DMS 273 treated with DMSO at 0.1 percent for 48 hours (cell line): ENCODE results near the gene CLMP.

ENCODE experiments used
- DNase-seq: peaks from one replicate; lab custom pipeline; 2025; lab: John Stamatoyannopoulos, UW

The CLMP gene

DNA sequence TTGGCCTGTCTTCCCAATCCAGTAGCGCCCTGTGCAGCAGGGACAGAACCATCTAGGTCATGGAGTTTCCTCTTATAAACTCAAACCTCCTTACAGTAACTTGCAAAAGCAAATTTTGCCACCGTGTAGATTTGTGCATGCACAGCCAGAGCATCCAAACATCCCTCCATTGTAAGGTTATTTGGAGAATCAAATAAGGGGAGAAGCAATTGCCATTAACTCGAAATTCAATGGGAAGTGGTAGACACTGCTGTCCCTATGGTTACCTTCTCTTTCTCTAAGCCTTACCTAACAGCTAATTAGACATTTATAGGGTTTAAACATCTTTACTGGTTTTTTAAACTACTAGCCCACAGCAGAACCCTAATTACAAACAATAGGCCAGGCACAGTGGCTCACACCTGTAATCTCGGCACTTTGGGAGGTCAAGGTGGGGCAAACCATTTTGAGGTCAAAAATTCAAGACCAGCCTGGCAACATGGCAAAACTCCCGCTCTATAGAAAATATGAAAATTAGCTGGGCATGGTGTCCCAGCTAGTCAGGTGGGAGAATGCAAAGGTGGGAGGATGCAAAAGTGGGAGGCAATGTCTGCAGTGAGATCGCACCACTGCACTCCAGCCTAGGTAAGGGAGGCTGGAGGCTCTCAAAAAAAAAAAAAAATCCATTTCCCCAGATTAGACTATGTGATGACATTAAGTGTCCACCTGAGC lies 139.7 kb downstream of the CLMP start:
- peak; percentile 38 for DNase-seq

- peak; percentile 71 for DNase-seq
Observed at GRCh38 chr11:123054301-123055065, 140.6 kb downstream of the CLMP start.

- no peak for DNase-seq
Observed at GRCh38 chr11:123052901-123053721, 141.9 kb downstream of the CLMP start.

DNA sequence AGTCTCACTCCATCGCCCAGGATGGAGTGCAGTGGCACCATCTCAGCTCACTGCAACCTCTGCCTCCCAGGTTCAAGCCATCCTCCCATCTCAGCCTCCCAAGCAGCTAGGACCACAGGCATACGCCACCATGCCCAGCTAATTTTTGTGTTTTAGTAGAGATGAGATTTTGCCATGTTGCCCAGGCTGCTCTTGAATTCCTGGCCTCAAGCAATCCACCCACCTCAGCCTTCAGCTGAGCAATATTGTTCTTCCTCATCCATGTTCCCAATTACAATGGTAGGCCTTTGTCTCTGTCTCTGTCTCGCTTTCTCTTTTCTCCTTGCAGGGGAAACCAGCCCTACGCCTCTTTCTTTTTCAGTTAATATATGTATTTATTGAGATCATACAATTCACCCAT lies 143.4 kb downstream of the CLMP start:
- no peak for DNase-seq

DNA sequence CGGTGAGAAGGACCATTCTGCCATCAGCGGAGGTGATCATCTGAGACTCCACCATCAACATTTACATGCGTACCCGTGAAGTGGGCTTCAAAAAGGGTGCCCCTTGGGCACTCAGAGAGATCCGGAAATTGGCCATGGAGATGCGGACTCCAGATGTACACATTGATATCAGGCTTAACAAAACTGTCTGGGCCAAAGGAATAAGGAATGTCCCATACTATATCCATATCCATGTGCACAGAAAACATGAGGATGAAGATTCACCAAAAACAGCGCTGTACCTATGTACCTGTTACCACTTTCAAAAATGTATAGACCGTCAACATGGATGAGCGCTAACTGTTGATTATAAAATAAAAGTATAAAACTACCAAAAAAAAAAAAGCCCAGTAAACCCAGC lies 143.9 kb downstream of the CLMP start:
- no peak for DNase-seq

DNA sequence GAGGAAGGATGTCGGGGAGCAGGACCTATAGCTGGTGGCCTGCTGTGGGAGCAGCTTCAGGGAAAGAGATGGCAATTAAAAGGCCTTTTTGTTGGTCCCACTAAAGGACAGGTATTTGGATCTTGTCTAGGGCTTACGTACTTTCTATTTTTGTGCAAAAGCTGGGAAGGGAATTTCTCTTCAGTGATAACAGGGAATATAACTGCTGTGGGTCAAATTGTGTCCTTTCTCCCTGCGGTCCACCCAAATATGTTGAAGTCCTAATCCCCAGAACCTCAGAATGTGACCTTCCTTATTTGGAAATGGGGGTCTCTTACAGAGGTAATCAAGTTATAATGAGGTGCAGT lies 147.1 kb downstream of the CLMP start:
- DNase-seq, result no peak

DNA sequence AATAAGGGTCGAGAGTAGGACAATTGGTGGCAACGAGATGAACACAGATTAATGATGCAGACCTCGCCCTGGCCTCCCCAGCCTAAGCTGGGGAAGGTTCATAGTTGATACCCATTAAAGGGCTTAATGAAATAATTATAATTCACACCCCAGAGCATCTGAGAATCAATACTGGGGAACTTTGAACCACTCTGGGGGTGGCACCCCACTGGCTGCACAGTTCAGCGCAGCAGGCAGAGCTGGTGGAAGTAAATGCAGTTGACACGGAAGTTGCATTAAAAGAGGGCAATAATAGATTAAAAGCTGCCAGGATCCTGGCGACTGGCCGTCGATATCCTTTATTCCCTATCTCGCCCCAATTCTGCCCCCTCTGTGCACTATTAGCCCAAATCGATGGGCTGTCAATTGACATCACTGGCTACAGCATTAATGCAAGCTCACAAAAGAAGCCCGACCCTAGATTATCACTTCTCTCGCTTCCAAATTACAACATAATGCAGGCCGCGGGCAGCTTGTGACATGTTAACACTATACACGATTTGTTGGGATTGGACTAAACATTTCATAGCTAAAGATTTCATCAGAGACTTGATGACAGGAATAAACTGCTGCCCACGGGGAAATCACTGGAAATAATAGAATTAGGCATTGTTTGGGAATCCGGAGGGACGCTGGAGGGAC lies 147.6 kb downstream of the CLMP start:
- DNase-seq, result no peak

GRCh38 chr11:123046473-123047259 lies 148.4 kb downstream of the CLMP start:
- no peak for DNase-seq

DNA sequence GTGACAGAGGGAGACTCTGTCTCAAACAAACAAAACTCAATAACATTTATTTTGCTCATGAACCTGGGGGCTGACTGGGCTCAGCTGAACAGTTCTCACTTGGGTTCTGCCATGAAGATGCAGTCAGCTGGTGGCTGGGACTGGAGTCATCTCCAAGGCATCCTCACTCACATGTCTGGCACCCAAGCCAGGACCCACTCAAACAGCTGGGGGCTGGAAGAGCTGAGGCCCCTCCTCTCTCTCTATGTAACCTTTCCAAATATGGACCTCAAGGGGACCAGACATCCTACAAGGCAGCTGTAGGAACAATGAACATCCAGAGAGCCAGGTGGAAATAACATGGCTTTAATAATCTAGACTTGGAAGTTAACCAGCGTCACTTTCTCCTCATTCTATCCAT lies 149.9 kb downstream of the CLMP start:
- DNase-seq, result no peak

GRCh38 chr11:123041185-123041584 lies 153.9 kb downstream of the CLMP start:
- DNase-seq, result no peak

GRCh38 chr11:123040111-123040432 lies 155.0 kb downstream of the CLMP start:
- no peak for DNase-seq

DNA sequence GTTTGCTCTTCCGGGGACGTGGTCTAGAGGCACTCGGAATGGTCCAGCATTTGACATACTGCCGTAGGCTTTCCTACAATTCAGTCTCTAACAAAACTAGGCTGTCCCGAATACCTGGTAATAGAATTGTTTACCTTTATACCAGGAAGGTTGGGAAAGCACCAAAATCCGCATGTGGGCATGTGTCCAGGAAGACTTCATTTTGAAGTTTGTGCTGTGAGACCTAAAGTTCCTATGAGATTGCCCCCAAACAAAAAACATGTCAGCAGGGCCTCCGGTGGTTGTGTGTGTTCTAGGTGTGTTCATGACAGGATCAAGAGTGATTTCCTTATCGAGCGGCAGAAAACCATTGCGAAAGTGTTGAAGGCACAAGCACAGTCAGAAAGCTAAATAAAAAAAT lies 159.2 kb downstream of the CLMP start:
- no peak for DNase-seq

DNA sequence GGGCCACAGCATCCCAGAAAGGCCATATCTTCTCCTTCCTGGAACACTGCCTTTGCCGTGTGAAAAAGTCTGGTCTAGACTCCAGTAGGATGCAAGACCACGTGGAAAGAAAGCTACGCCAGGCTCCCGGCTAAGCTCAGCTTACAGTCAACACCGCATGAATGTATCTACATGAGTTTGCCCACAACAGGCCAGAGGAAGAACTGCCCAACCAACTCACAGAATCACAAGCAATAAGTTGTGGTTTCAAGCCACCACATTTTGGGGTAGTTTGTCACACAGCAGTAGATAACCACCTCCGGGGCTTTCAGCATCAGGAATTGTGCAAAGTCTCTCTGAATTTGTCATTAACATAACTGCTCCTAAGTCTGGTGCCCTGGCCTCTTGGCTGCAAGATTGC lies 160.5 kb downstream of the CLMP start:
- no peak for DNase-seq

- no peak for DNase-seq
Observed at GRCh38 chr11:123033895-123034294, 161.2 kb downstream of the CLMP start.

- no peak for DNase-seq
Observed at GRCh38 chr11:123030517-123030916, 164.5 kb downstream of the CLMP start.

DNA sequence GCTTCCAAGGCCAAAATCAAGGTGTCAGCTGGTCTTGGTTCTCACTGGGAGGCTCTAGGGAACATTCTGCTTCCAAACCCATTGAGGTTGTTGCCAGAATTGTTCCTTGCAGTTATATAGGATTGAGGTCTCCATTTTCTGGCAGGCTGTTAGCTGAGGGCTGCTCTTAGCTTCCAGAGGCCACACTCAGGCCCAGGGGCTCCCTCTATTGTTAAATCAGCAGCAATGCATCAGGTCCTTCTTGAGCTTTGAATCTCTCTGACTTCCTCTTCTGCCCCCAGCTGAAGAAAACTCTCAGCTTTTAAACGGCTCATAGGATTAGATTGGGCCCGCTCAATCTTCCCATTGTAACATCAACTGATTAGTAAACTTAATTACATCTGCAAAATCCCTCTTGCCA lies 174.1 kb downstream of the CLMP start:
- DNase-seq, result no peak
